ENCODE results near the gene ZNF439. TPM values are rescaled to one million over a fixed set of nuclear protein-coding genes. Genes with fewer than 3 reads are reported as not detected.

ZNF439 gene
- total and polyA plus RNA-seq, 2 of the 13 experiments (the other 11 are each of a cell fraction or from before 2014, with no cell fraction given), result 2.9 to 4.9 TPM

DNA sequence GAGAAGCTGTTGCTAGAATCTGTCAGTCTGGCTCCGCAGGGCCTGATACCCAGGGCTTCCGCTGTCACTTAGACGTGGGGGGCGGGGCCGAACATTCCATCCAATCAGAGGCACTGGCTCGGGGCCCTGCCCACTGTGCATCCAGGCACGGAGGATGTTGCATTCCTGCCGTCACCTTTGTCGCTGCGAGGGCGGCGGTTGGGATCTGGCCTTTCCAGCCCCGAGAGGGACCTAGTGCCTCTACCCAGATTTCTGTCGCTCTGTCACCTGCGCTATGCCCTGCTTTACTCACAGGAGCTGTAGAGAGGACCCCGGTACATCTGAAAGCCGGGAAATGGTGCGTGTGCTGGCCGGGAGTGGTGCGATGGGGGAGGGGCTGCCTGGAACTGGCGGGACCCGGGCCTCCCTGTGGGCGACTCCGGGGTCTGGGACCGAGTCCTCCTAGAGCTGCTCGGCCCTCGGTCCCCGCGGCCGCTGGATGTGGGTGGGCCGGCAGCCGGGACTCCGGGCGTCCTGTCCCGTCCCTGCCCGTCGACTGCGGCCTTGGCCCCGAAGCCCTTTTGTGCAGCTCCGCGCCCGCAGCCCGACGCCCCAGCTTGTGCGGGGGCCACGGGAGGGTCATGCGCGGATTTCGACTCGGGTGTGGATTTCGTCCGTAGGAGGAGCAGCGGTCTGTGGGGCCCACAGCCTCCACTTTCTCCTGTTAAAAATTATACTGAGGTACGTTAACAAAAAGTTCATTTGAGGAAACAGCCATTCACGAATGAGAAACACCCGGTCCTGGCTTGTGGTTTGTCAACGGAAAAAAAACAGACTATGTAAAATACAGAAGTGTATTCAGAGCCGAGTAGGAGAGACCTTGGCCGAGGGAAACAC is at the start of gene ZNF439 (continued):
- TF ChIP-seq ZBTB26 (CRISPR knock-in tag; IDR thresholded peaks at IDR 0.05; ENCODE audit: borderline replicate concordance) (no peak), ASH2L (IDR thresholded peaks at IDR 0.05; ENCODE audit: insufficient read length, low read depth, low read length) (peak; percentile 49), FOSL1 (CRISPR knock-in tag; IDR thresholded peaks at IDR 0.05; ENCODE audit: borderline replicate concordance) (no peak), ZBTB3 (CRISPR knock-in tag; IDR thresholded peaks at IDR 0.05; ENCODE audit: borderline replicate concordance, low read depth) (no peak), SP1 (IDR thresholded peaks at IDR 0.05) (no peak), SP1 (CRISPR knock-in tag; IDR thresholded peaks at IDR 0.05) (peak; percentile 85), MXD3 (CRISPR knock-in tag; IDR thresholded peaks at IDR 0.05) (peak; percentile 80), ZNF75D (CRISPR knock-in tag; IDR thresholded peaks at IDR 0.05; ENCODE audit: borderline replicate concordance) (no peak), RARG (CRISPR knock-in tag; IDR thresholded peaks at IDR 0.05; ENCODE audit: low read depth) (no peak), GRHL1 (CRISPR knock-in tag; conservative IDR thresholded peaks at IDR 0.05) (no peak), ZNF878 (CRISPR knock-in tag; IDR thresholded peaks at IDR 0.05) (peak; percentile 39; the same call in 1 of the 2 replicates), SCMH1 (CRISPR knock-in tag; IDR thresholded peaks at IDR 0.05; ENCODE audit: borderline replicate concordance) (no peak), EEA1 (CRISPR knock-in tag; IDR thresholded peaks at IDR 0.05; ENCODE audit: borderline replicate concordance) (no peak), HMG20A (CRISPR knock-in tag; IDR thresholded peaks at IDR 0.05; ENCODE audit: borderline replicate concordance) (no peak), ZBTB25 (CRISPR knock-in tag; IDR thresholded peaks at IDR 0.05) (no peak), SNRNP70 (IDR thresholded peaks at IDR 0.05; ENCODE audit: low read depth, low read length) (no peak), ZNF616 (CRISPR knock-in tag; IDR thresholded peaks at IDR 0.05; ENCODE audit: low read depth) (no peak), TGIF2 (CRISPR knock-in tag; IDR thresholded peaks at IDR 0.05) (peak; percentile 77)
- TF ChIP-seq, protein P1, sequence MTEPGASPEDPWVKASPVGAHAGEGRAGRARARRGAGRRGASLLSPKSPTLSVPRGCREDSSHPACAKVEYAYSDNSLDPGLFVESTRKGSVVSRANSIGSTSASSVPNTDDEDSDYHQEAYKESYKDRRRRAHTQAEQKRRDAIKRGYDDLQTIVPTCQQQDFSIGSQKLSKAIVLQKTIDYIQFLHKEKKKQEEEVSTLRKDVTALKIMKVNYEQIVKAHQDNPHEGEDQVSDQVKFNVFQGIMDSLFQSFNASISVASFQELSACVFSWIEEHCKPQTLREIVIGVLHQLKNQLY (CRISPR knock-in tag; IDR thresholded peaks at IDR 0.05), result no peak
- TF ChIP-seq, protein P2, sequence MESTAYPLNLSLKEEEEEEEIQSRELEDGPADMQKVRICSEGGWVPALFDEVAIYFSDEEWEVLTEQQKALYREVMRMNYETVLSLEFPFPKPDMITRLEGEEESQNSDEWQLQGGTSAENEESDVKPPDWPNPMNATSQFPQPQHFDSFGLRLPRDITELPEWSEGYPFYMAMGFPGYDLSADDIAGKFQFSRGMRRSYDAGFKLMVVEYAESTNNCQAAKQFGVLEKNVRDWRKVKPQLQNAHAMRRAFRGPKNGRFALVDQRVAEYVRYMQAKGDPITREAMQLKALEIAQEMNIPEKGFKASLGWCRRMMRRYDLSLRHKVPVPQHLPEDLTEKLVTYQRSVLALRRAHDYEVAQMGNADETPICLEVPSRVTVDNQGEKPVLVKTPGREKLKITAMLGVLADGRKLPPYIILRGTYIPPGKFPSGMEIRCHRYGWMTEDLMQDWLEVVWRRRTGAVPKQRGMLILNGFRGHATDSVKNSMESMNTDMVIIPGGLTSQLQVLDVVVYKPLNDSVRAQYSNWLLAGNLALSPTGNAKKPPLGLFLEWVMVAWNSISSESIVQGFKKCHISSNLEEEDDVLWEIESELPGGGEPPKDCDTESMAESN (CRISPR knock-in tag; conservative IDR thresholded peaks at IDR 0.05), result peak; percentile 87
